Measurements from ENCODE around the gene NAALADL2.

NAALADL2 gene

GRCh38 chr3:175672119-175672689 lies 813.1 kb downstream of the NAALADL2 start:
- H3K4me3 ChIP-seq = peak overlapping the region; percentile 68
- DNase-seq (ENCODE audit: low spot score) = no peak
- no peak for TF ChIP-seq CTCF (IDR thresholded peaks at IDR 0.05)
- no peak overlapping the region for H3K27ac ChIP-seq

- Histone ChIP-seq H3K27ac (no peak overlapping the region), H3K4me3 (no peak overlapping the region)
- TF ChIP-seq CTCF (IDR thresholded peaks at IDR 0.05) = no peak
- DNase-seq (ENCODE audit: low spot score) = no peak
These were observed 820.4 kb downstream of the NAALADL2 start for GRCh38 chr3:175679568-175679967.

GRCh38 chr3:175692256-175692655 lies 833.1 kb downstream of the NAALADL2 start:
- Histone ChIP-seq H3K27ac (no peak overlapping the region), H3K4me3 (no peak overlapping the region)
- TF ChIP-seq CTCF (IDR thresholded peaks at IDR 0.05) = no peak
- DNase-seq (ENCODE audit: low spot score) = no peak

GRCh38 chr3:175695251-175695650 lies 836.1 kb downstream of the NAALADL2 start:
- TF ChIP-seq CTCF (IDR thresholded peaks at IDR 0.05) = no peak
- DNase-seq (ENCODE audit: low spot score) = no peak
- no peak overlapping the region for H3K27ac ChIP-seq
- no peak overlapping the region for H3K4me3 ChIP-seq

- no peak overlapping the region for H3K27ac ChIP-seq
- no peak overlapping the region for H3K4me3 ChIP-seq
- TF ChIP-seq CTCF (IDR thresholded peaks at IDR 0.05) = no peak
- DNase-seq (ENCODE audit: low spot score) = no peak
These were observed 843.8 kb downstream of the NAALADL2 start for GRCh38 chr3:175702956-175703355.

GRCh38 chr3:175704366-175705055 lies 845.4 kb downstream of the NAALADL2 start:
- TF ChIP-seq CTCF (IDR thresholded peaks at IDR 0.05) = no peak
- H3K27ac ChIP-seq = no peak overlapping the region
- DNase-seq (ENCODE audit: low spot score) = no peak
- H3K4me3 ChIP-seq = no peak overlapping the region

GRCh38 chr3:175713268-175713667 lies 854.1 kb downstream of the NAALADL2 start:
- TF ChIP-seq CTCF (IDR thresholded peaks at IDR 0.05) = no peak
- DNase-seq (ENCODE audit: low spot score) = no peak
- Histone ChIP-seq H3K27ac (no peak overlapping the region), H3K4me3 (no peak overlapping the region)
